ENCODE data around the gene DAAM2. TPM values are rescaled to one million over a fixed set of nuclear protein-coding genes. Genes with fewer than 3 reads are reported as not detected.

The DAAM2 gene
- total RNA-seq, 1 experiment from 2014 or later, result 109 TPM

DNA sequence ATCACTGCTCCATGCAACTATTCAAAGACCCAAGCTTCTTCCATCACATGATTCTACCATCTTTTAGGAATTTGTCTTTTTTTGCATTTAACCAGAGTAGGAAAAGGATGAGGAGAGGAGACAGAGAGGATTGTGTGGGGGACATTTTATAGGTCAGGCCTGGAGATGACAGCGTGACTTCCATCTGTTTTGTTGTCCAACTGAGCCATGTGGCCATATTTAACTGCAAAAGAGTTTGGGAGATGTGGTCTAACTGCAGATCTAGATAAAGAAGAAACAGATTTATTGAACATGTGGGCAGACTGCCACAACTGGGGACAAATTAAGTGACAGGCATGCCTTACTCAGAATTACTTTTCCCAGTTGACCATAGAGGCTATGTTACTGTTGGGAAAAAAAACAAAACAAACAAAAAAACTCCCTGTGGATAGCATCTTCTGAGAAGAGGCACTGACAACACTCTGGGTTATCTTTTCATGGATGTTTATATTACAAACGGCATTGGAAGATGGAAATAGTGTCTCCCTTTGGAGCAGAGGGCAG, 161.0 kb downstream of the DAAM2 start:
- no peak for DNase-seq (ENCODE audit: low read depth)

Other genes starting within 250 kb of the DAAM2 start
- gene KIF6, start 67.0 kb upstream of the DAAM2 start, total RNA-seq (2014; rRNA removed), result not detected in 2 replicates
- 13.5 and 13.9 TPM in 2 replicates for gene MOCS1, start 142.1 kb downstream of the DAAM2 start, total RNA-seq (2014; rRNA removed)

All from LHCN-M2 (cell line).